ENCODE data around the gene MCF2. TPM values are rescaled to one million over a fixed set of nuclear protein-coding genes. Genes with fewer than 3 reads are reported as not detected.
A peak's percentile ranks its signal among the peaks of the same experiment; 100 is the strongest.

The MCF2 gene
- total and polyA plus RNA-seq, 2 of the 8 experiments (the other 6 are each of a cell fraction or from before 2014, with no cell fraction given) = 0.30 to 0.71 TPM

- Histone ChIP-seq H3K79me1 (ENCODE audit: low read depth, low read length) (no peaks in the 10 kb centered on the region), H2AK5ac (ENCODE audit: low read depth, low read length) (no peak overlapping the region), H4K5ac (ENCODE audit: insufficient read length, low read depth, low read length) (no peak overlapping the region), H4K91ac (replicated peaks; ENCODE audit: insufficient read length, low read length) (no peak overlapping the region), H3K27ac (ENCODE audit: low read depth, low read length) (no peak overlapping the region), H3K14ac (ENCODE audit: insufficient read length) (no peak overlapping the region), H3K36me3 (ENCODE audit: control insufficient read depth in 2 of 4, insufficient read depth in 4 of 4, low read length in 3 of 4) (no peaks in the 10 kb centered on the region), H3K56ac (replicated peaks; ENCODE audit: insufficient read length, low read depth, low read length) (no peak overlapping the region), H4K8ac (ENCODE audit: extremely low read depth, insufficient read depth, low read length) (no peak overlapping the region), H3K4me1 (replicated peaks in 1 of 4; ENCODE audit: control insufficient read depth in 3 of 4, insufficient read depth in 4 of 4, low read length in 3 of 4) (peaks cover 0 to 6% (median 0%) of the 10 kb centered on the region in 4 experiments; a peak in 1 of 7 replicates), H2BK15ac (ENCODE audit: low read length) (no peak overlapping the region), H3K9me3 (ENCODE audit: insufficient read depth in 2 of 2, low read depth in 1 of 2, low read length in 1 of 2) (no peaks in the 10 kb centered on the region), H2BK20ac (ENCODE audit: low read length) (no peak overlapping the region), H4K20me1 (replicated peaks in 1 of 2; ENCODE audit: control insufficient read depth in 1 of 2, insufficient read depth in 2 of 2, low read length in 2 of 2) (no peaks in the 10 kb centered on the region), H3K23ac (ENCODE audit: insufficient read length) (no peak overlapping the region), H2AFZ (ENCODE audit: low read length) (no peak overlapping the region), H3K79me2 (ENCODE audit: control insufficient read depth in 1 of 2, insufficient read depth in 2 of 2, low read length in 2 of 2) (no peaks in the 10 kb centered on the region), H3K27me3 (replicated peaks in 1 of 4; ENCODE audit: control insufficient read depth in 3 of 4, extremely low read depth in 1 of 4, insufficient read depth in 3 of 4, low read length in 3 of 4) (no peaks in the 10 kb centered on the region), H3K4me3 (ENCODE audit: extremely low read depth in 1 of 4, insufficient read depth in 2 of 4, low read depth in 3 of 4, low read length in 4 of 4) (no peak overlapping the region), H3K18ac (ENCODE audit: extremely low read depth, low read length) (no peak overlapping the region), H2BK12ac (ENCODE audit: low read depth, low read length) (no peak overlapping the region), H2BK5ac (ENCODE audit: low read depth, low read length) (no peak overlapping the region), H2BK120ac (replicated peaks; ENCODE audit: low read depth, low read length) (no peak overlapping the region), H3K23me2 (ENCODE audit: low read depth, low read length) (no peaks in the 10 kb centered on the region), H3K4ac (replicated peaks; ENCODE audit: insufficient read length, low read depth, low read length) (no peak overlapping the region), H3K9ac (replicated peaks in 1 of 4; ENCODE audit: extremely low read depth in 1 of 4, low read depth in 3 of 4, low read length in 3 of 4) (no peak overlapping the region), H3K4me2 (ENCODE audit: insufficient read depth in 1 of 2, low read depth in 2 of 2, low read length in 2 of 2) (no peak overlapping the region)
- FAIRE-seq = peak; percentile 48
- DNase-seq (ENCODE audit: low read depth in 1 of 2, low spot score in 2 of 2) = no peak
- ChIA-PET POLR2A (ENCODE audit: partially characterized antibody) (no interaction called here), CTCF (ENCODE audit: partially characterized antibody) (no interaction called here)
- 74% methylated on average over 2 of the region's 2 CpGs; no CpG with 5 or more reads in 1 of the 2 experiments for WGBS, 2 experiments (ENCODE audit: extremely low coverage in 1 of 2, insufficient coverage in 1 of 2, insufficient read length in 1 of 2, insufficient replicate concordance in 2 of 2, low coverage in 1 of 2, low lambda C conversion rate in 2 of 2, missing lambda C conversion rate in 1 of 2)
- no peak for TF ChIP-seq BCL11A (IDR thresholded peaks at IDR 0.05; ENCODE audit: low read depth in 2 of 2, low read length in 2 of 2)
Measured at GRCh38 chrX:139640259-139640658, 67.7 kb downstream of the MCF2 start.
